Loucy (cell line): Measurements from ENCODE around the gene RPL27.
"Not testable (repeated sequence)": the region's sequence is repeated elsewhere in the genome, so short reads cannot be mapped to it uniquely, and the experiment has no call there.

Experiments used
- H2AFZ ChIP-seq: fragments of 200-600 bp; sonication (generic); 2 replicates; pipeline ENCODE4 v1.6.0; 2016; ENCODE audit warnings: antibody characterized with exemption, mild to moderate bottlenecking, low read length, moderate library complexity
- H3F3A ChIP-seq: fragments of 200-600 bp; 2 replicates; pipeline ENCODE4 v1.6.0; 2016; ENCODE audit warnings: antibody characterized with exemption, low read depth, mild to moderate bottlenecking
- H3K27me3 ChIP-seq: fragments of 200-600 bp; sonication (generic); 2 replicates; pipeline ENCODE4 v1.6.1; 2014; ENCODE audit warnings: low read length, mild to moderate bottlenecking; ENCODE audit not compliant: insufficient read depth, poor library complexity, severe bottlenecking
- H3K36me3 ChIP-seq: fragments of 200-600 bp; sonication (generic); 2 replicates; pipeline ENCODE4 v1.6.1; 2016; ENCODE audit warnings: low read length; ENCODE audit not compliant: insufficient read depth
- H3K4me1 ChIP-seq: fragments of 200-600 bp; sonication (generic); 2 replicates; pipeline ENCODE4 v1.5.1; 2014; ENCODE audit warnings: low read length, mild to moderate bottlenecking; ENCODE audit not compliant: insufficient read depth, poor library complexity, severe bottlenecking
- H3K4me2 ChIP-seq: fragments of 200-600 bp; sonication (generic); 2 replicates; pipeline ENCODE4 v1.6.0; 2014; ENCODE audit warnings: antibody characterized with exemption, low read length, low read depth, mild to moderate bottlenecking; ENCODE audit not compliant: poor library complexity, severe bottlenecking
- H3K4me3 ChIP-seq: fragments of 200-600 bp; sonication (generic); 2 replicates; pipeline ENCODE4 v1.5.1; 2014; ENCODE audit warnings: low read length, mild to moderate bottlenecking, mixed read lengths; ENCODE audit not compliant: poor library complexity, severe bottlenecking
- H3K79me2 ChIP-seq: fragments of 200-600 bp; sonication (generic); 2 replicates; pipeline ENCODE4 v1.6.1; 2014; ENCODE audit warnings: low read length; ENCODE audit not compliant: insufficient read depth
- H3K9ac ChIP-seq: fragments of 200-600 bp; sonication (generic); 2 replicates; pipeline ENCODE4 v1.6.0; 2014; ENCODE audit warnings: mild to moderate bottlenecking, low read depth, low read length, moderate library complexity; ENCODE audit not compliant: poor library complexity, severe bottlenecking
- H3K9me2 ChIP-seq: fragments of 200-600 bp; sonication (generic); replicated peaks from 2 replicates; pipeline ENCODE4 v1.6.1; 2016; ENCODE audit warnings: low read depth, low read length, mixed read lengths
- H3K9me3 ChIP-seq: fragments of 200-600 bp; sonication (generic); 2 replicates; pipeline ENCODE4 v1.6.1; 2014; ENCODE audit warnings: mild to moderate bottlenecking, antibody characterized with exemption, low read length, low read depth; ENCODE audit not compliant: insufficient read depth
- H4K20me1 ChIP-seq: fragments of 200-600 bp; sonication (generic); 2 replicates; pipeline ENCODE4 v1.6.0; 2014; ENCODE audit warnings: antibody characterized with exemption, low read length, mild to moderate bottlenecking; ENCODE audit not compliant: insufficient read depth, poor library complexity, severe bottlenecking
- CTCF ChIP-seq: fragments of 200-600 bp; sonication (generic); conservative IDR thresholded peaks from 2 replicates; pipeline ENCODE4 v1.5.1; 2014; ENCODE audit warnings: mild to moderate bottlenecking, antibody characterized with exemption, low read length
- EZH2phosphoT487 ChIP-seq: fragments of 200-600 bp; IDR thresholded peaks from 2 replicates; pipeline ENCODE4 v1.6.1; 2018; ENCODE audit warnings: antibody characterized with exemption, mild to moderate bottlenecking, moderate library complexity, borderline replicate concordance

RPL27 gene

GRCh38 chr17:42971589-42971988 is 26.6 kb upstream of the RPL27 start:
- Histone ChIP-seq H3K4me3 (no peak overlapping the region), H3K9me2 (no peaks in the 10 kb centered on the region), H3K36me3 (no peaks in the 10 kb centered on the region), H3K9me3 (no peaks in the 10 kb centered on the region), H2AFZ (no peak overlapping the region), H3K27me3 (no peaks in the 10 kb centered on the region), H3K4me1 (peaks cover 5% of the 10 kb centered on the region), H3K9ac (no peak overlapping the region), H3F3A (no peaks in the 10 kb centered on the region; the same call in 1 of the 2 replicates), H4K20me1 (no peaks in the 10 kb centered on the region), H3K79me2 (no peaks in the 10 kb centered on the region), H3K4me2 (no peak overlapping the region)
- no peak for TF ChIP-seq CTCF
- TF ChIP-seq EZH2phosphoT487, result no peak

DNA sequence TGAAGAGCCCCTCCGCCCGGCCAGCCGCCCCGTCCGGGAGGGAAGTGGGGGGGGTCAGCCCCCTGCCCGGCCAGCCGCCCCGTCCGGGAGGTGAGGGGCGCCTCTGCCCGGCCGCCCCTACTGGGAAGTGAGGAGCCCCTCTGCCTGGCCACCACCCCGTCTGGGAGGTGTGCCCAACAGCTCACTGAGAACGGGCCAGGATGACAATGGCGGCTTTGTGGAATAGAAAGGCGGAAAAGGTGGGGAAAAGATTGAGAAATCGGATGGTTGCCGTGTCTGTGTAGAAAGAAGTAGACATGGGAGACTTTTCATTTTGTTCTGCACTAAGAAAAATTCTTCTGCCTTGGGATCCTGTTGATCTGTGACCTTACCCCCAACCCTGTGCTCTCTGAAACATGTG is 24.9 kb upstream of the RPL27 start:
- not testable (repeated sequence) for H3K4me1 ChIP-seq, H3K36me3 ChIP-seq, H3K9ac ChIP-seq, H3F3A ChIP-seq, H3K4me2 ChIP-seq, H2AFZ ChIP-seq, H3K79me2 ChIP-seq, H3K9me2 ChIP-seq, H3K9me3 ChIP-seq, H4K20me1 ChIP-seq, H3K4me3 ChIP-seq, H3K27me3 ChIP-seq

DNA sequence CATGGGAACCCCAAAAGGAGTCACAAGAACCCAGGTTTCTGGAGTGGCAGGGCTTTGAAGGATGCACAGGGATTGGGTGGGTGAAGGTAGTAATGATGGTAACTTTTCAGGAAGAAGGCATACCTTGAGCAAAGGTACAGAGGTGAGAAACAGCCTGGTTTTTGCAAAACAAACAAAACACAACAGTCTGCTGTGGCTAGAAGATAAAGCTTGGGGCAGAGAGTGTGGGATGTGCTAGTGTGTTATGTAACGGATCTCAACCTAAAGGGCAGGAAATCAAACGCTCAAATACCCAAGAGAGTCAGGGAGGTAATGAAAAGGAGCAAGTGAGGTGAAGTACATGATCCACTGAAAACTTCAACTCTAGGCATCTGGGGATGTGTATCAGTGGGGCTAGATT is 23.0 kb upstream of the RPL27 start:
- TF ChIP-seq CTCF (no peak), EZH2phosphoT487 (no peak)
- H3K9me3 ChIP-seq, result no peaks in the 10 kb centered on the region
- H3F3A ChIP-seq, result no peaks in the 10 kb centered on the region
- no peaks in the 10 kb centered on the region for H3K27me3 ChIP-seq
- peaks cover 16% of the 10 kb centered on the region for H3K4me1 ChIP-seq
- H3K4me2 ChIP-seq, result peak overlapping the region; percentile 9
- no peak overlapping the region for H2AFZ ChIP-seq
- no peaks in the 10 kb centered on the region for H4K20me1 ChIP-seq
- peaks cover 9% of the 10 kb centered on the region; the same call in 1 of the 2 replicates for H3K79me2 ChIP-seq
- no peaks in the 10 kb centered on the region for H3K36me3 ChIP-seq
- no peaks in the 10 kb centered on the region for H3K9me2 ChIP-seq
- no peak overlapping the region for H3K4me3 ChIP-seq
- no peak overlapping the region for H3K9ac ChIP-seq

DNA sequence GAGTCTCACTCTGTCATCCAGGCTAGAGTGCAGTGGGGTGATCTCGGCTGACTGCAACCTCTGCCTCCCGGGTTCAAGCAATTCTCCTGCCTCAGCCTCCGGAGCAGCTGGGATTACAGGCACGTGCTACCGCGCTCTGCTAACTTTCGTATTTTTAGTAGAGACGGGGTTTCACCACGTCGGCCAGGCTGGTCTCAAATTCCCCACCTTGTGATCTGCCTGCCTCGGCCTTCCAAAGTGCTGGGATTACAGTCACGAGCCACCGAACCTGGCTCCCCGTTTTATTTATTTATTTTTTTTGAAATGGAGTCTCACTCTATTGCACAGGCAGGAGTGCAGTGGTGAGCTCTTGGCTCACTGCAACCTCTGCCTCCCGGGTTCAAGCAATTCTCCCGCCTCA is 22.5 kb upstream of the RPL27 start:
- not testable (repeated sequence) for H3K27me3 ChIP-seq, H3F3A ChIP-seq, H3K36me3 ChIP-seq, H4K20me1 ChIP-seq, H3K4me3 ChIP-seq, H2AFZ ChIP-seq, H3K9ac ChIP-seq, H3K9me2 ChIP-seq, H3K9me3 ChIP-seq
- peak overlapping the region; percentile 9 for H3K4me2 ChIP-seq
- peaks cover 16% of the 10 kb centered on the region for H3K4me1 ChIP-seq
- peaks cover 11% of the 10 kb centered on the region; the same call in 1 of the 2 replicates for H3K79me2 ChIP-seq
